WTC11 (cell line): ENCODE measurements around the gene ZNF358. TPM values are rescaled to one million over a fixed set of nuclear protein-coding genes. Genes with fewer than 3 reads are reported as not detected.
A peak's percentile ranks its signal among the peaks of the same experiment; 100 is the strongest.

Experiments
- ATAC-seq: fragments of 200-7000 bp; cut with Tn5 transposase; 2 replicates; pipeline ENCODE4 v1.10.0; 2021; ENCODE audit warnings: mild to moderate bottlenecking, moderate library complexity
- CTCF ChIA-PET: fragments of 300-600 bp; sonication (Branson Sonifier 250); formaldehyde crosslinking; loops from one replicate; lab custom pipeline; 2021; ENCODE audit warnings: antibody characterized with exemption; lab: Charles Lee
- POLR2A ChIA-PET: fragments of 350-600 bp; sonication (Branson Sonifier 250); formaldehyde crosslinking; loops from one replicate; lab custom pipeline; 2021; ENCODE audit warnings: antibody characterized with exemption; lab: Charles Lee
- DNase-seq: peaks from one replicate; pipeline ENCODE4 v3.0.0; 2021; ENCODE audit warnings: low spot score
- H3K27ac Mint-ChIP-seq: 2 replicates; pipeline ENCODE4 v1.8.0; 2021; ENCODE audit warnings: mixed read lengths
- H3K27me3 Mint-ChIP-seq: 2 replicates; pipeline ENCODE4 v1.8.0; 2021; ENCODE audit warnings: low read depth, mild to moderate bottlenecking, moderate library complexity, mixed read lengths
- H3K36me3 Mint-ChIP-seq: 2 replicates; pipeline ENCODE4 v1.8.0; 2021; ENCODE audit warnings: mixed read lengths
- H3K4me1 Mint-ChIP-seq: 2 replicates; pipeline ENCODE4 v1.8.0; 2022; ENCODE audit warnings: mixed read lengths
- H3K4me3 Mint-ChIP-seq: 2 replicates; pipeline ENCODE4 v1.8.0; 2021; ENCODE audit warnings: mild to moderate bottlenecking, moderate library complexity, mixed read lengths
- H3K9me3 Mint-ChIP-seq: 2 replicates; pipeline ENCODE4 v1.8.0; 2021; ENCODE audit warnings: mixed read lengths
- AFF4 ChIP-seq: sonication (generic); formaldehyde crosslinking; IDR thresholded peaks from 2 replicates; pipeline ENCODE4 v1.8.1; 2023; ENCODE audit warnings: mild to moderate bottlenecking, missing genetic modification reagents, borderline replicate concordance
- ARID4B ChIP-seq: sonication (generic); formaldehyde crosslinking; IDR thresholded peaks from 2 replicates; pipeline ENCODE4 v1.8.0; 2023; ENCODE audit warnings: missing genetic modification reagents, mild to moderate bottlenecking, borderline replicate concordance
- ATF2 ChIP-seq: sonication (generic); formaldehyde crosslinking; IDR thresholded peaks from 2 replicates; pipeline ENCODE4 v1.8.1; 2022; ENCODE audit warnings: low read depth, missing genetic modification reagents, borderline replicate concordance
- ATF6 ChIP-seq: sonication (generic); formaldehyde crosslinking; IDR thresholded peaks from 2 replicates; pipeline ENCODE4 v1.8.1; 2023; ENCODE audit warnings: mild to moderate bottlenecking, missing genetic modification reagents
- ELF4 ChIP-seq: sonication (generic); formaldehyde crosslinking; IDR thresholded peaks from 2 replicates; pipeline ENCODE4 v1.8.1; 2022; ENCODE audit warnings: low read depth, mild to moderate bottlenecking, moderate library complexity, missing genetic modification reagents
- IRF2 ChIP-seq: sonication (generic); formaldehyde crosslinking; IDR thresholded peaks from 2 replicates; pipeline ENCODE4 v1.8.0; 2022; ENCODE audit warnings: low read depth, missing genetic modification reagents, borderline replicate concordance
- JUN ChIP-seq: sonication (generic); formaldehyde crosslinking; IDR thresholded peaks from 2 replicates; pipeline ENCODE4 v1.8.0; 2023; ENCODE audit warnings: mild to moderate bottlenecking, missing genetic modification reagents
- MXD4 ChIP-seq: fragments of 250-450 bp; sonication (Bioruptor Pico); IDR thresholded peaks from 2 replicates; pipeline ENCODE4 v1.8.0; 2021; ENCODE audit warnings: mild to moderate bottlenecking, moderate library complexity, borderline replicate concordance
- NFATC4 ChIP-seq: fragments of 250-450 bp; sonication (Bioruptor Pico); IDR thresholded peaks from 2 replicates; pipeline ENCODE4 v1.9.0; 2021; ENCODE audit warnings: mild to moderate bottlenecking
- NFYB ChIP-seq: sonication (generic); formaldehyde crosslinking; conservative IDR thresholded peaks from 2 replicates; pipeline ENCODE4 v1.8.0; 2022; ENCODE audit warnings: low read depth, missing genetic modification reagents
- NR2C2 ChIP-seq: sonication (generic); formaldehyde crosslinking; IDR thresholded peaks from 2 replicates; pipeline ENCODE4 v1.8.0; 2022; ENCODE audit warnings: mild to moderate bottlenecking, missing genetic modification reagents
- PRDM15 ChIP-seq: sonication (generic); formaldehyde crosslinking; IDR thresholded peaks from 2 replicates; pipeline ENCODE4 v1.8.0; 2022; ENCODE audit warnings: missing genetic modification reagents
- SMAD4 ChIP-seq: sonication (generic); formaldehyde crosslinking; IDR thresholded peaks from 2 replicates; pipeline ENCODE4 v1.8.0; 2022; ENCODE audit warnings: mild to moderate bottlenecking, missing genetic modification reagents
- USF1 ChIP-seq: sonication (generic); formaldehyde crosslinking; IDR thresholded peaks from 2 replicates; pipeline ENCODE4 v1.8.0; 2022; ENCODE audit warnings: mild to moderate bottlenecking, missing genetic modification reagents
- ZNF263 ChIP-seq: sonication (generic); formaldehyde crosslinking; IDR thresholded peaks from 2 replicates; pipeline ENCODE4 v1.8.1; 2022; ENCODE audit warnings: low read depth, mild to moderate bottlenecking, moderate library complexity, missing genetic modification reagents
- ZNF317 ChIP-seq: sonication (generic); formaldehyde crosslinking; IDR thresholded peaks from 2 replicates; pipeline ENCODE4 v1.8.1; 2023; ENCODE audit warnings: low read depth, mild to moderate bottlenecking, moderate library complexity, missing genetic modification reagents, borderline replicate concordance
- total RNA-seq: library from RNA; stranded (reverse); gene quantifications from 3 replicates; pipeline ENCODE4 v1.2.3, GENCODE V29; 2021

Gene ZNF358
- total RNA-seq, 1 experiment from 2014 or later = 37.5 TPM

- no peak for TF ChIP-seq AFF4 (CRISPR knock-in tag)
- TF ChIP-seq USF1 (CRISPR knock-in tag) = no peak
These were observed 18.7 kb downstream of the ZNF358 start (continued) for GRCh38 chr19:7534531-7535046.

- ChIA-PET CTCF (interaction anchor here (0.8 to 2.9 kb wide), 6 partner anchors 13 to 146 kb away, joined by 3 to 11 read pairs (median 8); partner anchors contain the start of genes MCOLN1 and TRAPPC5), POLR2A (interaction anchor here (0.7 to 2.0 kb wide), 3 partner anchors 13 to 23 kb away, joined by 3 to 16 read pairs (median 9); partner anchors contain the start of genes MCOLN1 and ZNF358)
- peak; percentile 80 for ATAC-seq
- TF ChIP-seq PRDM15 (CRISPR knock-in tag) (0 out of 2 replicates have a peak, but pooled peaks have one; percentile 17), NR2C2 (CRISPR knock-in tag) (no peak), ELF4 (CRISPR knock-in tag) (no peak), NFATC4 (CRISPR knock-in tag) (peak; percentile 72; the same call in 1 of the 2 replicates), ZNF317 (CRISPR knock-in tag) (no peak), SMAD4 (CRISPR knock-in tag) (no peak), ARID4B (no peak; the same call in 1 of the 2 replicates), ATF2 (CRISPR knock-in tag) (no peak), JUN (CRISPR knock-in tag) (no peak), MXD4 (CRISPR knock-in tag) (0 out of 2 replicates have a peak, but pooled peaks have one; percentile 60), IRF2 (CRISPR knock-in tag) (no peak), ATF6 (CRISPR knock-in tag) (no peak), NFYB (CRISPR knock-in tag) (no peak), ZNF263 (no peak)
These were observed 19.4 kb downstream of the ZNF358 start, which contains the start of gene PNPLA6 for GRCh38 chr19:7535047-7535997. Gene PNPLA6, plus strand, starts transcription at chr19:7535717. Its CDS starts 72 bp downstream, at chr19:7535789.

More at GRCh38 chr19:7535047-7535997, 19.4 kb downstream of the ZNF358 start, which contains the start of gene PNPLA6:
- peak within 1 kb of the TSS; percentile 97 for H3K4me3 Mint-ChIP-seq
- peak; percentile 96 for DNase-seq
- peaks cover 16% of the 10 kb centered on the region for H3K36me3 Mint-ChIP-seq
- no peaks in the 10 kb centered on the region for H3K27me3 Mint-ChIP-seq
- peak within 1 kb of the TSS; percentile 99 for H3K27ac Mint-ChIP-seq
- H3K9me3 Mint-ChIP-seq = no peaks in the 10 kb centered on the region
- H3K4me1 Mint-ChIP-seq = peaks cover 4% of the 10 kb centered on the region; the same call in 1 of the 2 replicates
